GM12878 (cell line): ENCODE data around the gene SLC9A8. TPM values are rescaled to one million over a fixed set of nuclear protein-coding genes. Genes with fewer than 3 reads are reported as not detected.

ENCODE experiments used
- ATAC-seq: fragments of 200-7000 bp; cut with Tn5 transposase; 3 replicates; pipeline ENCODE4 v1.9.1; 2020; ENCODE audit warnings: mild to moderate bottlenecking, moderate library complexity
- BruUV-seq: library from RNA; stranded (reverse); fragments of 400-500 nt; replicated peaks from 2 replicates; lab custom pipeline; 2021; lab: Mats Ljungman, UMichigan
- CTCF ChIA-PET: fragments of 300-600 bp; sonication (Branson Sonifier 250); formaldehyde crosslinking; extraction: SDS; loops from one replicate; lab custom pipeline; 2021; ENCODE audit warnings: inconsistent platforms; lab: Yijun Ruan, JAX
- POLR2A ChIA-PET: fragments of 350-600 bp; formaldehyde crosslinking; extraction: SDS; loops from one replicate; lab custom pipeline; 2021; ENCODE audit warnings: inconsistent platforms; lab: Charles Lee
- RAD21 ChIA-PET: fragments of 300-600 bp; sonication (Branson Sonifier 250); formaldehyde crosslinking; loops from one replicate; lab custom pipeline; 2023; ENCODE audit warnings: antibody characterized with exemption; ENCODE audit not compliant: unreplicated experiment; lab: Charles Lee
- SMC1A ChIA-PET: fragments of 300-600 bp; sonication (Branson Sonifier 250); formaldehyde crosslinking; loops from one replicate; lab custom pipeline; 2023; ENCODE audit not compliant: unreplicated experiment, uncharacterized antibody; lab: Charles Lee
- DNase-seq: peaks from one replicate; pipeline ENCODE4 v3.0.0-alpha.2; 2011; ENCODE audit warnings: low read depth, low spot score
- FAIRE-seq: peaks from 3 replicates; lab custom pipeline; 2011; peaks lifted over from hg19 to GRCh38; lab: Jason Lieb, UNC
- H2AFZ ChIP-seq: 2 replicates; pipeline ENCODE4 v1.6.0; 2011; ENCODE audit warnings: low read depth, low read length, control low read depth; ENCODE audit not compliant: control insufficient read depth
- H3K27ac ChIP-seq: 2 replicates; pipeline ENCODE4 v1.5.1; 2011; ENCODE audit warnings: control low read depth; ENCODE audit not compliant: control insufficient read depth, insufficient read depth
- H3K27me3 ChIP-seq, 2 experiments: replicated peaks in 1 of 2; 2 replicates each; pipeline versions ENCODE4 v1.6.0 to v1.6.1; 2011; ENCODE audit warnings: low read length in 1 of 2; ENCODE audit not compliant: control insufficient read depth in 2 of 2, insufficient read depth in 2 of 2
- H3K36me3 ChIP-seq, 2 experiments: 2 replicates each; pipeline ENCODE4 v1.5.1; 2011; ENCODE audit warnings: low read length in 1 of 2; ENCODE audit not compliant: control insufficient read depth in 2 of 2, insufficient read depth in 2 of 2
- H3K4me1 ChIP-seq: 2 replicates; pipeline ENCODE4 v1.6.1; 2011; ENCODE audit warnings: mild to moderate bottlenecking, low read length, moderate library complexity, mixed read lengths; ENCODE audit not compliant: control insufficient read depth, insufficient read depth
- H3K4me2 ChIP-seq: 2 replicates; pipeline ENCODE4 v1.6.0; 2011; ENCODE audit warnings: control low read depth; ENCODE audit not compliant: control insufficient read depth, insufficient read depth
- H3K4me3 ChIP-seq: fragments of 200-600 bp; sonication (generic); 2 replicates; pipeline ENCODE4 v1.5.1; 2016
- H3K79me2 ChIP-seq: 2 replicates; pipeline ENCODE4 v1.6.0; 2011; ENCODE audit warnings: low read length; ENCODE audit not compliant: control insufficient read depth, insufficient read depth
- H3K9ac ChIP-seq: 2 replicates; pipeline ENCODE4 v1.8.0; 2011; ENCODE audit warnings: low read length, control low read depth, mixed read lengths; ENCODE audit not compliant: control insufficient read depth, insufficient read depth
- H3K9me3 ChIP-seq: replicated peaks from 3 replicates; pipeline ENCODE4 v1.5.1; 2011; ENCODE audit warnings: mild to moderate bottlenecking, low read length; ENCODE audit not compliant: control insufficient read depth, insufficient read depth
- H4K20me1 ChIP-seq: 2 replicates; pipeline ENCODE4 v1.6.0; 2011; ENCODE audit not compliant: control insufficient read depth, insufficient read depth
- BCL11A ChIP-seq: IDR thresholded peaks from 2 replicates; pipeline ENCODE4 v1.6.1; 2011; ENCODE audit warnings: low read depth, low read length
- CREB1 ChIP-seq: IDR thresholded peaks from 2 replicates; pipeline ENCODE4 v1.6.1; 2012; ENCODE audit warnings: low read depth, mild to moderate bottlenecking, inconsistent platforms
- EZH2 ChIP-seq: IDR thresholded peaks from 2 replicates; pipeline ENCODE4 v1.6.1; 2012; ENCODE audit warnings: low read depth, mild to moderate bottlenecking, control low read depth, inconsistent platforms, low read length, borderline replicate concordance; ENCODE audit not compliant: control insufficient read depth
- HDAC6 ChIP-seq: fragments of 200-600 bp; sonication (generic); IDR thresholded peaks from one replicate; pipeline ENCODE4 v1.8.0; 2017; ENCODE audit warnings: antibody characterized with exemption; ENCODE audit not compliant: unreplicated experiment
- JUND ChIP-seq: IDR thresholded peaks from 2 replicates; pipeline ENCODE4 v1.6.1; 2012; ENCODE audit warnings: low read depth, mild to moderate bottlenecking, low read length, improper control_type of control experiment, moderate library complexity
- KDM1A ChIP-seq: fragments of 200-600 bp; sonication (generic); IDR thresholded peaks from 2 replicates; pipeline ENCODE4 v1.6.1; 2016; ENCODE audit warnings: borderline replicate concordance
- NRF1 ChIP-seq: conservative IDR thresholded peaks from 2 replicates; pipeline ENCODE4 v1.6.1; 2011; ENCODE audit warnings: mild to moderate bottlenecking, low read depth, low read length, improper control_type of control experiment
- RELA ChIP-seq: fragments of 450-650 bp; IDR thresholded peaks from 2 replicates; pipeline ENCODE4 v1.8.0; 2014; ENCODE audit warnings: borderline replicate concordance; ENCODE audit not compliant: partially characterized antibody
- RUNX3 ChIP-seq: IDR thresholded peaks from 2 replicates; pipeline ENCODE4 v1.6.1; 2012; ENCODE audit warnings: low read length, inconsistent platforms
- SMARCA5 ChIP-seq: fragments of 450-650 bp; IDR thresholded peaks from 2 replicates; pipeline ENCODE4 v1.6.1; 2017; ENCODE audit warnings: mild to moderate bottlenecking
- SREBF2 ChIP-seq: IDR thresholded peaks from 2 replicates; pipeline ENCODE4 v1.6.1; 2012; ENCODE audit warnings: mild to moderate bottlenecking, low read length
- TCF12 ChIP-seq: IDR thresholded peaks from 2 replicates; pipeline ENCODE4 v1.6.1; 2011; ENCODE audit warnings: low read depth, mild to moderate bottlenecking, low read length
- YBX1 ChIP-seq: fragments of 450-650 bp; IDR thresholded peaks from 2 replicates; pipeline ENCODE4 v1.6.1; 2016; ENCODE audit warnings: antibody characterized with exemption
- WGBS: methylation state at CpG from one replicate; pipeline ENCODE4 v1.1.6; 2016; ENCODE audit warnings: low lambda C conversion rate; ENCODE audit not compliant: insufficient replicate concordance, insufficient coverage; ENCODE audit errors: missing lambda C conversion rate; 5-methylcytosine and 5-hydroxymethylcytosine counted together
- in situ Hi-C: fragments of 300-500 bp; cut with MboI; formaldehyde crosslinking; loops from 9 replicates; pipeline ENCODE4 v1.14.3; 2018; ENCODE audit warnings: mixed read lengths
- intact Hi-C: fragments of 100-400 bp; cut with micrococcal nuclease; formaldehyde crosslinking; loops from one replicate; pipeline ENCODE4 v1.14.2; 2022; ENCODE audit not compliant: unreplicated experiment
- polyA plus RNA-seq, 11 experiments: library from polyadenylated mRNA; depleted of rRNA in 4 of 11; unstranded in 6 of 11; stranded (reverse) in 5 of 11; fragments of >200 nt; fragmentation: Nextera tagmentation in 4 of 11; fragmentation: Illumina TruSeq in 1 of 11; extraction: Ambion mirVana in 4 of 11; extraction: Trizol in 1 of 11; gene quantifications; 1 replicate in 1 of 11; 2 replicates in 10 of 11; pipeline versions ENCODE4 v1.2.1 to v1.2.3, GENCODE V29; 2011 to 2016; ENCODE audit warnings: inconsistent platforms in 2 of 11, missing spikeins in 2 of 11, low read depth in 1 of 11
- total RNA-seq, 4 experiments: library from RNA; depleted of rRNA in 3 of 4; stranded (reverse); fragments of >200 nt in 3 of 4; fragmentation: Illumina TruSeq in 1 of 4; extraction: Trizol in 1 of 4; gene quantifications; 2 replicates each; pipeline versions ENCODE4 v1.2.1 to v1.2.3, GENCODE V29; 2013 to 2021
- TF ChIP-seq, protein P1 (sequence below): fragments of 450-650 bp; IDR thresholded peaks from 2 replicates; pipeline ENCODE4 v1.6.1; 2018; ENCODE audit warnings: mild to moderate bottlenecking, low read depth, moderate library complexity; ENCODE audit not compliant: partially characterized antibody
- TF ChIP-seq, protein P2 (sequence below): IDR thresholded peaks from 2 replicates; pipeline ENCODE4 v1.6.1; 2012; ENCODE audit warnings: low read depth, low read length, improper control_type of control experiment
- TF ChIP-seq, protein P3 (sequence below): IDR thresholded peaks from 2 replicates; pipeline ENCODE4 v1.6.1; 2011; ENCODE audit warnings: low read depth, low read length, improper control_type of control experiment, borderline replicate concordance
- TF ChIP-seq, protein P4 (sequence below): IDR thresholded peaks from 2 replicates; pipeline ENCODE4 v1.6.1; 2011; ENCODE audit warnings: borderline replicate concordance, low read depth, mild to moderate bottlenecking, moderate library complexity, low read length; ENCODE audit not compliant: insufficient read depth, poor library complexity, severe bottlenecking

The SLC9A8 gene
- total and polyA plus RNA-seq, 10 of the 15 experiments (the other 5 are each of a cell fraction or from before 2014, with no cell fraction given): 0.40 to 15.5 (median 6.5) TPM

DNA sequence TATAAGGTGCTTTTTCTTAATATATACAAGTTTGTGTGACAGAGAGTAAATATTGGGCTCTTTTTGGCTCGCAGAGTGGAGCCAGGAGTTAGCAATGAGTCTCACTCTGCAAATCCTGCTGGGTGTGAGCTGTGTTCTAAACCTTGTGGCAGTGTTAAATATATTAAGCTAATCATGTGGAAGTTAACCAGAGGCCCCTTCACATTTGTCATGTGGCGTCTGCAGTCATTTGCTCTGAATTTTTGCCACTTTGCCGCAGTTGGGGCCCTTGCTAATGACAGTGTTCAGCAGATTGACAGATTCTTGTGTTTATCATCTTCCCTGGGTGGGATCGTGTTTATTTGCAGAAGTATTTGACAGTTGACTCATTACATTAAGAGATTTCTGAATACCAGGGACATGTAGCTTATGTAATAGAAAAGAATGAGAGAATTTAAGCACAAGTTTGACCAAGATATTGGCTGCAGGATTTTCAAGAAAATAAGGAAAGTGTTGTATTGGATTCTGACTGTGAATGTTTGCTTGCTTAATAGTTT, 64.8 kb downstream of the SLC9A8 start:
- intact Hi-C loops (no loop called here), in situ Hi-C loops (no loop called here)
- RAD21 ChIA-PET: no interaction called here
- DNase-seq: no peak
- Histone ChIP-seq H3K4me3 (no peak overlapping the region), H3K4me2 (no peak overlapping the region), H4K20me1 (no peaks in the 10 kb centered on the region), H3K79me2 (no peaks in the 10 kb centered on the region), H3K9ac (no peak overlapping the region)
- POLR2A ChIA-PET: no interaction called here
- TF ChIP-seq RUNX3 (no peak), KDM1A (no peak), YBX1 (no peak), RELA (no peak), EZH2 (no peak), BCL11A (no peak), SREBF2 (no peak), JUND (no peak), SMARCA5 (no peak), NRF1 (no peak), HDAC6 (no peak), TCF12 (no peak), CREB1 (no peak)
- TF ChIP-seq, protein P1, sequence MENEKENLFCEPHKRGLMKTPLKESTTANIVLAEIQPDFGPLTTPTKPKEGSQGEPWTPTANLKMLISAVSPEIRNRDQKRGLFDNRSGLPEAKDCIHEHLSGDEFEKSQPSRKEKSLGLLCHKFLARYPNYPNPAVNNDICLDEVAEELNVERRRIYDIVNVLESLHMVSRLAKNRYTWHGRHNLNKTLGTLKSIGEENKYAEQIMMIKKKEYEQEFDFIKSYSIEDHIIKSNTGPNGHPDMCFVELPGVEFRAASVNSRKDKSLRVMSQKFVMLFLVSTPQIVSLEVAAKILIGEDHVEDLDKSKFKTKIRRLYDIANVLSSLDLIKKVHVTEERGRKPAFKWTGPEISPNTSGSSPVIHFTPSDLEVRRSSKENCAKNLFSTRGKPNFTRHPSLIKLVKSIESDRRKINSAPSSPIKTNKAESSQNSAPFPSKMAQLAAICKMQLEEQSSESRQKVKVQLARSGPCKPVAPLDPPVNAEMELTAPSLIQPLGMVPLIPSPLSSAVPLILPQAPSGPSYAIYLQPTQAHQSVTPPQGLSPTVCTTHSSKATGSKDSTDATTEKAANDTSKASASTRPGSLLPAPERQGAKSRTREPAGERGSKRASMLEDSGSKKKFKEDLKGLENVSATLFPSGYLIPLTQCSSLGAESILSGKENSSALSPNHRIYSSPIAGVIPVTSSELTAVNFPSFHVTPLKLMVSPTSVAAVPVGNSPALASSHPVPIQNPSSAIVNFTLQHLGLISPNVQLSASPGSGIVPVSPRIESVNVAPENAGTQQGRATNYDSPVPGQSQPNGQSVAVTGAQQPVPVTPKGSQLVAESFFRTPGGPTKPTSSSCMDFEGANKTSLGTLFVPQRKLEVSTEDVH: no peak
- TF ChIP-seq, protein P2, sequence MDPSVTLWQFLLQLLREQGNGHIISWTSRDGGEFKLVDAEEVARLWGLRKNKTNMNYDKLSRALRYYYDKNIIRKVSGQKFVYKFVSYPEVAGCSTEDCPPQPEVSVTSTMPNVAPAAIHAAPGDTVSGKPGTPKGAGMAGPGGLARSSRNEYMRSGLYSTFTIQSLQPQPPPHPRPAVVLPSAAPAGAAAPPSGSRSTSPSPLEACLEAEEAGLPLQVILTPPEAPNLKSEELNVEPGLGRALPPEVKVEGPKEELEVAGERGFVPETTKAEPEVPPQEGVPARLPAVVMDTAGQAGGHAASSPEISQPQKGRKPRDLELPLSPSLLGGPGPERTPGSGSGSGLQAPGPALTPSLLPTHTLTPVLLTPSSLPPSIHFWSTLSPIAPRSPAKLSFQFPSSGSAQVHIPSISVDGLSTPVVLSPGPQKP: no peak
- TF ChIP-seq, protein P3, sequence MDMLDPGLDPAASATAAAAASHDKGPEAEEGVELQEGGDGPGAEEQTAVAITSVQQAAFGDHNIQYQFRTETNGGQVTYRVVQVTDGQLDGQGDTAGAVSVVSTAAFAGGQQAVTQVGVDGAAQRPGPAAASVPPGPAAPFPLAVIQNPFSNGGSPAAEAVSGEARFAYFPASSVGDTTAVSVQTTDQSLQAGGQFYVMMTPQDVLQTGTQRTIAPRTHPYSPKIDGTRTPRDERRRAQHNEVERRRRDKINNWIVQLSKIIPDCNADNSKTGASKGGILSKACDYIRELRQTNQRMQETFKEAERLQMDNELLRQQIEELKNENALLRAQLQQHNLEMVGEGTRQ: no peak
- TF ChIP-seq, protein P4, sequence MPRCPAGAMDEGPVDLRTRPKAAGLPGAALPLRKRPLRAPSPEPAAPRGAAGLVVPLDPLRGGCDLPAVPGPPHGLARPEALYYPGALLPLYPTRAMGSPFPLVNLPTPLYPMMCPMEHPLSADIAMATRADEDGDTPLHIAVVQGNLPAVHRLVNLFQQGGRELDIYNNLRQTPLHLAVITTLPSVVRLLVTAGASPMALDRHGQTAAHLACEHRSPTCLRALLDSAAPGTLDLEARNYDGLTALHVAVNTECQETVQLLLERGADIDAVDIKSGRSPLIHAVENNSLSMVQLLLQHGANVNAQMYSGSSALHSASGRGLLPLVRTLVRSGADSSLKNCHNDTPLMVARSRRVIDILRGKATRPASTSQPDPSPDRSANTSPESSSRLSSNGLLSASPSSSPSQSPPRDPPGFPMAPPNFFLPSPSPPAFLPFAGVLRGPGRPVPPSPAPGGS: no peak
- TF ChIP-seq, all 136 proteins: peak for 0
- no peaks in the 10 kb centered on the region for H3K27me3 ChIP-seq
- FAIRE-seq: no peak
- CTCF ChIA-PET: interaction anchor here (0.7 to 4.7 kb wide), 3 partner anchors 9 to 269 kb away, joined by 3 to 15 read pairs (median 3); no protein-coding TSS in a partner anchor
- no peaks in the 10 kb centered on the region for H3K4me1 ChIP-seq
- no peak overlapping the region for H3K27ac ChIP-seq
- BruUV-seq: no TSS peak
- no peak overlapping the region for H2AFZ ChIP-seq
- no peak for ATAC-seq
- H3K36me3 ChIP-seq: peaks cover 0 to 4% of the 10 kb centered on the region in 2 experiments; a peak in 2 of 4 replicates
- no peaks in the 10 kb centered on the region for H3K9me3 ChIP-seq
- SMC1A ChIA-PET: interaction anchor here (1.4 kb wide), 1 partner anchor 10 kb away, joined by 4 read pairs; no protein-coding TSS in a partner anchor
- WGBS: 86% methylated on average over 4 of the region's 4 CpGs
